SK-N-SH (cell line): Measurements from ENCODE around the gene CYP2D6. TPM values are rescaled to one million over a fixed set of nuclear protein-coding genes. Genes with fewer than 3 reads are reported as not detected.
"Not testable (repeated sequence)": the region's sequence is repeated elsewhere in the genome, so short reads cannot be mapped to it uniquely, and the experiment has no call there.

ENCODE experiments used
- CTCF ChIA-PET: fragments of 300-600, 350-600 bp; formaldehyde crosslinking; extraction: SDS; loops from one replicate; lab custom pipeline; 2021; lab: Yijun Ruan, JAX
- POLR2A ChIA-PET: fragments of 350-600 bp; sonication (Branson Sonifier 250); formaldehyde crosslinking; extraction: SDS; loops from one replicate; lab custom pipeline; 2020; ENCODE audit warnings: antibody characterized with exemption, inconsistent platforms; lab: Yijun Ruan, JAX
- DNase-seq: peaks from one replicate; pipeline ENCODE4 v3.0.0; 2012
- H2AFZ ChIP-seq: fragments of 200-600 bp; sonication (generic); 2 replicates; pipeline ENCODE4 v1.8.1; 2016; ENCODE audit warnings: antibody characterized with exemption, mild to moderate bottlenecking, low read depth
- H3F3A ChIP-seq: fragments of 200-600 bp; sonication (generic); replicated peaks from 2 replicates; pipeline ENCODE3; 2016; ENCODE audit warnings: antibody characterized with exemption, mild to moderate bottlenecking; ENCODE audit not compliant: insufficient read depth
- H3K27ac ChIP-seq, 2 experiments: fragments of 200-500 bp in 1 of 2; fragments of 200-600 bp in 1 of 2; sonication (Bioruptor generic) in 1 of 2; sonication (generic), shearing (Covaris generic) in 1 of 2; 2 replicates each; pipeline versions ENCODE4 v1.5.1 to v1.6.1; 2014 to 2016; ENCODE audit warnings: low read depth in 2 of 2, inconsistent platforms in 1 of 2, low read length in 1 of 2, mild to moderate bottlenecking in 1 of 2, mixed read lengths in 1 of 2
- H3K27me3 ChIP-seq: fragments of 200-600 bp; sonication (generic), shearing (Covaris generic); 2 replicates; pipeline ENCODE4 v1.6.1; 2016; ENCODE audit warnings: mixed run types; ENCODE audit not compliant: insufficient read depth
- H3K36me3 ChIP-seq, 2 experiments: fragments of 200-500 bp in 1 of 2; fragments of 200-600 bp in 1 of 2; sonication (Bioruptor generic) in 1 of 2; sonication (generic) in 1 of 2; replicated peaks in 1 of 2; 2 replicates each; pipeline versions ENCODE3 to v1.5.1; 2014 to 2016; ENCODE audit warnings: low read length in 1 of 2, mild to moderate bottlenecking in 1 of 2; ENCODE audit not compliant: insufficient read depth in 2 of 2, control insufficient read depth in 1 of 2
- H3K4me1 ChIP-seq, 2 experiments: fragments of 200-500 bp in 1 of 2; fragments of 200-600 bp in 1 of 2; sonication (Bioruptor generic) in 1 of 2; sonication (generic), shearing (Covaris generic) in 1 of 2; 2 replicates each; pipeline versions ENCODE4 v1.5.1 to v1.6.1; 2014 to 2016; ENCODE audit warnings: low read depth in 1 of 2, low read length in 1 of 2, mixed run types in 1 of 2; ENCODE audit not compliant: insufficient read depth in 2 of 2, control insufficient read depth in 1 of 2
- H3K4me2 ChIP-seq: fragments of 200-600 bp; sonication (generic), shearing (Covaris generic); 2 replicates; pipeline ENCODE4 v1.6.1; 2017; ENCODE audit warnings: mixed run types
- H3K4me3 ChIP-seq, 2 experiments: fragments of 200-500 bp in 1 of 2; fragments of 200-600 bp in 1 of 2; sonication (Bioruptor generic) in 1 of 2; sonication (generic), shearing (Covaris generic) in 1 of 2; 2 replicates each; pipeline versions ENCODE4 v1.5.1 to v1.8.1; 2014 to 2016; ENCODE audit warnings: low read depth in 2 of 2, inconsistent platforms in 1 of 2, low read length in 1 of 2, mild to moderate bottlenecking in 1 of 2, mixed read lengths in 1 of 2, moderate library complexity in 1 of 2
- H3K79me2 ChIP-seq: fragments of 200-600 bp; sonication (generic); 2 replicates; pipeline ENCODE4 v1.8.1; 2017; ENCODE audit warnings: mild to moderate bottlenecking; ENCODE audit not compliant: insufficient read depth
- H3K9ac ChIP-seq: fragments of 200-600 bp; sonication (generic); 2 replicates; pipeline ENCODE4 v1.6.1; 2017; ENCODE audit warnings: mixed run types
- H3K9me2 ChIP-seq: fragments of 200-600 bp; sonication (generic); 2 replicates; pipeline ENCODE4 v1.6.1; 2017; ENCODE audit warnings: mixed run types
- H3K9me3 ChIP-seq: fragments of 200-600 bp; sonication (generic); 2 replicates; pipeline ENCODE4 v1.6.1; 2017; ENCODE audit warnings: mixed run types, mild to moderate bottlenecking, moderate library complexity
- H4K20me1 ChIP-seq: fragments of 200-600 bp; sonication (generic); 2 replicates; pipeline ENCODE4 v1.6.1; 2017; ENCODE audit warnings: mild to moderate bottlenecking, mixed run types; ENCODE audit not compliant: insufficient read depth
- CTCF ChIP-seq: fragments of 200-600 bp; sonication (generic); IDR thresholded peaks from 2 replicates; pipeline ENCODE4 v1.6.1; 2017; ENCODE audit warnings: antibody characterized with exemption, mild to moderate bottlenecking, moderate library complexity
- ELF1 ChIP-seq: IDR thresholded peaks from 2 replicates; pipeline ENCODE4 v1.4.0; 2012
- FOXM1 ChIP-seq: IDR thresholded peaks from 2 replicates; pipeline ENCODE4 v1.4.0; 2012; ENCODE audit warnings: low read depth, mild to moderate bottlenecking
- GATA2 ChIP-seq: sonication (generic); formaldehyde crosslinking; IDR thresholded peaks from 2 replicates; pipeline ENCODE4 v1.5.0; 2020; ENCODE audit warnings: mild to moderate bottlenecking, missing genetic modification reagents
- JUND ChIP-seq: IDR thresholded peaks from 2 replicates; pipeline ENCODE4 v1.4.0; 2012
- MAX ChIP-seq: IDR thresholded peaks from 2 replicates; pipeline ENCODE4 v1.4.0; 2012; ENCODE audit warnings: low read depth
- PBX3 ChIP-seq: IDR thresholded peaks from 2 replicates; pipeline ENCODE4; 2012
- POLR2AphosphoS5 ChIP-seq: IDR thresholded peaks from 2 replicates; pipeline ENCODE4 v1.6.1; 2012; ENCODE audit warnings: low read depth, low read length
- REST ChIP-seq: IDR thresholded peaks from 2 replicates; pipeline ENCODE4 v1.6.1; 2012; ENCODE audit warnings: mild to moderate bottlenecking, low read depth, low read length, moderate library complexity
- RFX5 ChIP-seq: IDR thresholded peaks from 2 replicates; pipeline ENCODE4 v1.6.1; 2012; ENCODE audit warnings: mild to moderate bottlenecking, improper control_type of control experiment, low read length
- SMC3 ChIP-seq: IDR thresholded peaks from 2 replicates; pipeline ENCODE4 v1.6.1; 2012; ENCODE audit warnings: low read depth, low read length, improper control_type of control experiment
- TAF1 ChIP-seq: IDR thresholded peaks from 2 replicates; pipeline ENCODE4 v1.6.1; 2012; ENCODE audit warnings: low read depth, mild to moderate bottlenecking, low read length, moderate library complexity, borderline replicate concordance
- TCF12 ChIP-seq: IDR thresholded peaks from 2 replicates; pipeline ENCODE4 v1.4.0; 2012
- TEAD4 ChIP-seq: IDR thresholded peaks from 2 replicates; pipeline ENCODE4 v1.4.0; 2012; ENCODE audit warnings: mild to moderate bottlenecking, borderline replicate concordance; ENCODE audit not compliant: insufficient read depth
- USF1 ChIP-seq: IDR thresholded peaks from 2 replicates; pipeline ENCODE4 v1.4.0; 2012; ENCODE audit warnings: low read depth, borderline replicate concordance
- YY1 ChIP-seq: IDR thresholded peaks from 2 replicates; pipeline ENCODE4 v1.4.0; 2012; ENCODE audit warnings: low read depth, mild to moderate bottlenecking
- ZBTB33 ChIP-seq: IDR thresholded peaks from 2 replicates; pipeline ENCODE4 v1.4.0; 2012; ENCODE audit warnings: low read depth, borderline replicate concordance
- WGBS: methylation state at CpG from one replicate; pipeline ENCODE4 v1.1.6; 2017; ENCODE audit warnings: low lambda C conversion rate; 5-methylcytosine and 5-hydroxymethylcytosine counted together
- polyA plus RNA-seq, 3 experiments: library from polyadenylated mRNA; depleted of rRNA; stranded (reverse); fragments of >200 nt; gene quantifications; 2 replicates each; pipeline ENCODE4 v1.2.3, GENCODE V29; 2012

Gene CYP2D6
- polyA plus RNA-seq, 1 of the 3 experiments (the other 2 are of a cell fraction), result 0.26 TPM

GRCh38 chr22:42145175-42145574 is 14.6 kb upstream of the CYP2D6 start:
- H3K4me3 ChIP-seq, result no peak overlapping the region
- H3K36me3 ChIP-seq, result no peaks in the 10 kb centered on the region
- H4K20me1 ChIP-seq, result no peaks in the 10 kb centered on the region
- no peak overlapping the region for H3K4me2 ChIP-seq
- CTCF ChIA-PET, result no interaction called here
- H3K79me2 ChIP-seq, result no peaks in the 10 kb centered on the region
- H3K9me2 ChIP-seq, result no peaks in the 10 kb centered on the region
- POLR2A ChIA-PET, result no interaction called here
- H3K9me3 ChIP-seq, result no peaks in the 10 kb centered on the region
- no peak overlapping the region for H2AFZ ChIP-seq
- H3K27me3 ChIP-seq, result no peaks in the 10 kb centered on the region
- no peak for DNase-seq
- H3F3A ChIP-seq, result no peaks in the 10 kb centered on the region
- H3K9ac ChIP-seq, result no peak overlapping the region
- no peak for TF ChIP-seq MAX
- no peak for TF ChIP-seq TAF1
- no peak for TF ChIP-seq JUND
- TF ChIP-seq PBX3, result no peak
- TF ChIP-seq USF1, result no peak
- no peak for TF ChIP-seq YY1
- TF ChIP-seq ELF1, result no peak
- TF ChIP-seq FOXM1, result no peak
- TF ChIP-seq RFX5, result no peak
- TF ChIP-seq GATA2 (CRISPR knock-in tag), result no peak
- TF ChIP-seq CTCF, result no peak
- no peak for TF ChIP-seq ZBTB33
- TF ChIP-seq TCF12, result no peak
- no peak for TF ChIP-seq SMC3
- TF ChIP-seq POLR2AphosphoS5, result no peak
- no peak for TF ChIP-seq TEAD4
- no peak for TF ChIP-seq REST
- TF ChIP-seq, all 33 proteins: peak for 0
- Histone ChIP-seq H3K27ac (no peak overlapping the region), H3K4me1 (no peaks in the 10 kb centered on the region)
- WGBS, result 60% methylated on average over 4 of the region's 6 CpGs

- H4K20me1 ChIP-seq, H3K9ac ChIP-seq, H3K36me3 ChIP-seq, H3F3A ChIP-seq, DNase-seq, H3K27ac ChIP-seq, H3K4me2 ChIP-seq, H3K4me1 ChIP-seq, H3K79me2 ChIP-seq, H3K27me3 ChIP-seq, POLR2A ChIA-PET, H3K9me2 ChIP-seq, H3K9me3 ChIP-seq, H2AFZ ChIP-seq, CTCF ChIA-PET, H3K4me3 ChIP-seq: not testable (repeated sequence)
- 67% methylated on average over 2 of the region's 20 CpGs for WGBS
Measured at GRCh38 chr22:42143859-42144822, 13.5 kb upstream of the CYP2D6 start.
